NK-92 (cell line): ENCODE data around the gene TUFM.
"Not testable (repeated sequence)": the region's sequence is repeated elsewhere in the genome, so short reads cannot be mapped to it uniquely, and the experiment has no call there.

ENCODE experiments used
- DNase-seq: peaks from one replicate; lab custom pipeline; 2025; ENCODE audit not compliant: unreplicated experiment; lab: John Stamatoyannopoulos, UW

TUFM gene

DNA sequence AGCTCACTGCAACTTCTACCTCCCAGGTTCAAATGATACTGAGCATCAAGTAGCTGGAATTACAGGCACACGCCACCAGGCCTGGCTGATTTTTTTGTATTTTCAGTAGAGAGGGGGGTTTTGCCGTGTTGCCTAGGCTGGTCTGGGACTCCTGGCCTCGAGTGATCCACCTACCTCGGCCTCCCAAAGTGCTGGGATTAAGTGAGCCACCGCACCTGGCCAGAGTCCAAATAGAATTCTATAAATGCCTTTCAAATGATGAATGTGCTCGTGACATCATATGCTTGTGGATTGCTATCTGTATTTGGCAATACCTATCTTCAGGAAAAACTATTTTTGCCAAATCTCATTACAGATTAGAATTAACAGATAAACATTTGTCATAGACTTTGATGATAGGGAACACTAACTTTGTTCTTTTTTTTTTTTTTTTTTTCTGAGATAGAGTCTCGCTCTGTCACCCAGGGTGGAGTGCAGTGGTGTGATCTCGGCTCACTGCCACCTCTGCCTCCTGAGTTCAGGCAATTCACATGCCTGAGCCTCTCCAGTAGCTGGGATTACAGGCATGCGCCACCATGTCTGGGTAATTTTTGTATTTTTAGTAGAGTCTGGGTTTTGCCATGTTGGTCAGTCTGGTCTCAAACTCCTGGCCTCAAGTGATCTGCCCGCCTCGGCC lies 38.6 kb downstream of the TUFM start:
- DNase-seq: not testable (repeated sequence)

DNA sequence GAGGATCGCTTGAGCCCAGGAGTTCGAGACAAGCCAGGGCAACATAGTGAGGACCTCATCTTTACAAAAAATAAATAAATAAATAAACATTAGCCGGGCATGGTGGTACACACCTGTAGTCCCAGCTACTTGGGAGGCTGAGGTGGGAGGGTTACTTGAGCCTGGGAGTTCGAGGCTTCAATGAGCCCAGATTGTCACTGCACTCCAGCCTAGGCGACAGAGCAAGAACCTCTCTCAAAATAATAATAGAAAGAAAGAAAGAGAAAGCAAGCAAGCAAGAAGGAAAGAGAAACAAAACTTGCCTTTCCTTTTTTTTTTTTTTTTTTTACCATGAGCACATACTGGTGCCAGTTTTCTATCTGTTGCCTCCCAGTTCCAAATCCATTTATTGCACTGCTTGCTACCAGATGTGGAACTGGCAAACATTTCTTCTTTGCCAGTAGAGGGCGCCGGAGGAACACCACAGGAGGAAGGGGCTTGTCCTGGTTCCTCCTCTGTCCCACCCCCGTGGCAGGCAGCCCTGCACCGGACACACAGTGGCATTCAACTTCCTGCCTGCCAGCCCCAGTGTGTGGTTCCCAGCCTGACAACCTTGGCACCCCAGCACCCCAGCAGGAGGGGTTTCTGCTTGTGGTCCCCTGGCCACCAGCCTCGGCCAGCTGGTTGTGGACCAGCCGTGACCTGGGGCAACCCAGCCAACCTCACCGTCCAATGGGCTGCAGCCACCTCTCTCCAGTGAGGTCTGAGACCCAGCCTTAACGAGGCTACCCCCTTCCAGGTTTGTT lies 43.7 kb downstream of the TUFM start:
- DNase-seq: not testable (repeated sequence)
